ENCODE data around the gene EGLN2.

The EGLN2 gene

GRCh38 chr19:40797166-40797962, 1.6 kb upstream of the EGLN2 start:
- Histone ChIP-seq H3K9ac (ENCODE audit: low read length) (peak overlapping the region; percentile 69; the same call in 1 of the 2 replicates), H2AFZ (ENCODE audit: low read length) (no peak overlapping the region), H3K79me2 (ENCODE audit: insufficient read depth, low read length) (peaks cover 27% of the 10 kb centered on the region), H3K36me3 (ENCODE audit: insufficient read depth, low read length) (peaks cover 19% of the 10 kb centered on the region; the same call in 1 of the 2 replicates), H4K20me1 (ENCODE audit: insufficient read depth, low read length) (no peaks in the 10 kb centered on the region), H3F3A (ENCODE audit: insufficient read depth, low read length) (no peaks in the 10 kb centered on the region), H3K27me3 (ENCODE audit: insufficient read depth, low read length) (no peaks in the 10 kb centered on the region), H3K9me2 (ENCODE audit: low read depth, low read length) (no peaks in the 10 kb centered on the region), H3K27ac (ENCODE audit: low read depth, low read length, poor library complexity, severe bottlenecking) (peak overlapping the region; percentile 89), H3K4me2 (ENCODE audit: low read length) (peak overlapping the region; percentile 72; the same call in 1 of the 2 replicates), H3K4me1 (ENCODE audit: insufficient read depth, low read length, severe bottlenecking) (peaks cover 36% of the 10 kb centered on the region), H3K9me3 (ENCODE audit: low read length) (no peaks in the 10 kb centered on the region), H3K4me3 (ENCODE audit: low read depth, low read length, poor library complexity, severe bottlenecking) (no peak overlapping the region)
- TF ChIP-seq EZH2 (IDR thresholded peaks at IDR 0.05; ENCODE audit: borderline replicate concordance, low read length) (no peak), CTCF (IDR thresholded peaks at IDR 0.05; ENCODE audit: low read length) (no peak)

- Histone ChIP-seq H3K27ac (ENCODE audit: low read depth, low read length, poor library complexity, severe bottlenecking) (peak overlapping the region; percentile 89), H3F3A (ENCODE audit: insufficient read depth, low read length) (no peaks in the 10 kb centered on the region), H3K9ac (ENCODE audit: low read length) (peak overlapping the region; percentile 69), H3K79me2 (ENCODE audit: insufficient read depth, low read length) (peaks cover 28% of the 10 kb centered on the region), H4K20me1 (ENCODE audit: insufficient read depth, low read length) (no peaks in the 10 kb centered on the region), H3K4me3 (ENCODE audit: low read depth, low read length, poor library complexity, severe bottlenecking) (peak overlapping the region; percentile 56), H3K27me3 (ENCODE audit: insufficient read depth, low read length) (no peaks in the 10 kb centered on the region), H2AFZ (ENCODE audit: low read length) (no peak overlapping the region), H3K36me3 (ENCODE audit: insufficient read depth, low read length) (peaks cover 26% of the 10 kb centered on the region; the same call in 1 of the 2 replicates), H3K4me2 (ENCODE audit: low read length) (peak overlapping the region; percentile 72), H3K9me3 (ENCODE audit: low read length) (no peaks in the 10 kb centered on the region), H3K9me2 (ENCODE audit: low read depth, low read length) (no peaks in the 10 kb centered on the region), H3K4me1 (ENCODE audit: insufficient read depth, low read length, severe bottlenecking) (peaks cover 42% of the 10 kb centered on the region)
- no peak for TF ChIP-seq EZH2 (IDR thresholded peaks at IDR 0.05; ENCODE audit: borderline replicate concordance, low read length)
- peak; percentile 50; the same call in 1 of the 2 replicates for TF ChIP-seq CTCF (IDR thresholded peaks at IDR 0.05; ENCODE audit: low read length)
These were observed 868 bp upstream of the EGLN2 start for GRCh38 chr19:40797963-40798682.

GRCh38 chr19:40799558-40800338, 757 bp downstream of the EGLN2 start:
- no peaks in the 10 kb centered on the region for H4K20me1 ChIP-seq (ENCODE audit: insufficient read depth, low read length)
- H3K79me2 ChIP-seq (ENCODE audit: insufficient read depth, low read length) = peaks cover 36% of the 10 kb centered on the region
- no peaks in the 10 kb centered on the region for H3K9me2 ChIP-seq (ENCODE audit: low read depth, low read length)
- peak overlapping the region; percentile 92 for H3K4me2 ChIP-seq (ENCODE audit: low read length)
- peak overlapping the region; percentile 67 for H3K27ac ChIP-seq (ENCODE audit: low read depth, low read length, poor library complexity, severe bottlenecking)
- peak overlapping the region; percentile 92 for H3K4me3 ChIP-seq (ENCODE audit: low read depth, low read length, poor library complexity, severe bottlenecking)
- H3K36me3 ChIP-seq (ENCODE audit: insufficient read depth, low read length) = peaks cover 34% of the 10 kb centered on the region; the same call in 1 of the 2 replicates
- H3K9me3 ChIP-seq (ENCODE audit: low read length) = no peaks in the 10 kb centered on the region
- H3F3A ChIP-seq (ENCODE audit: insufficient read depth, low read length) = no peaks in the 10 kb centered on the region
- peaks cover 58% of the 10 kb centered on the region for H3K4me1 ChIP-seq (ENCODE audit: insufficient read depth, low read length, severe bottlenecking)
- H2AFZ ChIP-seq (ENCODE audit: low read length) = no peak overlapping the region
- TF ChIP-seq CTCF (IDR thresholded peaks at IDR 0.05; ENCODE audit: low read length) = no peak
- TF ChIP-seq EZH2 (IDR thresholded peaks at IDR 0.05; ENCODE audit: borderline replicate concordance, low read length) = no peak
- H3K9ac ChIP-seq (ENCODE audit: low read length) = peak overlapping the region; percentile 94
- H3K27me3 ChIP-seq (ENCODE audit: insufficient read depth, low read length) = no peaks in the 10 kb centered on the region
